Tibial artery (tissue), 4 donors: Measurements from ENCODE around the gene C1orf35.

Source experiments
- DNase-seq, 2 donors: peaks; one replicate each; pipeline ENCODE4 v3.0.0-alpha.2; 2019
- H3K27ac ChIP-seq, 2 donors: fragments of 200-600 bp; sonication (generic) in 1 of 2; 1 replicate in 1 of 2; 2 replicates in 1 of 2; pipeline ENCODE4 v1.5.1; 2018 to 2019; ENCODE audit warnings: mild to moderate bottlenecking in 1 of 2
- H3K27me3 ChIP-seq, 2 donors: fragments of 200-600 bp; sonication (generic) in 1 of 2; one replicate each; pipeline versions ENCODE4 v1.5.1 to v1.6.0; 2016 to 2019
- H3K36me3 ChIP-seq, 3 donors: fragments of 200-600 bp; sonication (generic) in 2 of 3; one replicate each; pipeline ENCODE4 v1.5.1; 2016 to 2019; ENCODE audit warnings: mild to moderate bottlenecking in 2 of 3
- H3K4me1 ChIP-seq, 4 donors: fragments of 200-600 bp; sonication (generic) in 2 of 4; 1 replicate in 3 of 4; 2 replicates in 1 of 4; pipeline ENCODE4 v1.5.1; 2016 to 2019
- H3K4me3 ChIP-seq, 2 donors: fragments of 200-600 bp; sonication (generic) in 1 of 2; 1 replicate in 1 of 2; 2 replicates in 1 of 2; pipeline ENCODE4 v1.5.1; 2018 to 2019; ENCODE audit warnings: mild to moderate bottlenecking in 2 of 2
- H3K9me3 ChIP-seq, 3 donors: fragments of 200-600 bp; sonication (generic) in 1 of 3; one replicate each; pipeline ENCODE4 v1.5.1; 2016 to 2019
- intact Hi-C: fragments of 100-400 bp; cut with DNase I; formaldehyde crosslinking; loops from one replicate; pipeline ENCODE4 v1.15.0; 2023; ENCODE audit warnings: low total_unique reads
- TF ChIP-seq, protein P1 (sequence below), 2 experiments: fragments of 200-600 bp in 1 of 2; fragments of 450-650 bp in 1 of 2; IDR thresholded peaks; one replicate each; pipeline ENCODE4 v1.5.1; 2017 to 2019; ENCODE audit warnings: antibody characterized with exemption in 2 of 2, mild to moderate bottlenecking in 1 of 2, moderate library complexity in 1 of 2

The C1orf35 gene

DNA sequence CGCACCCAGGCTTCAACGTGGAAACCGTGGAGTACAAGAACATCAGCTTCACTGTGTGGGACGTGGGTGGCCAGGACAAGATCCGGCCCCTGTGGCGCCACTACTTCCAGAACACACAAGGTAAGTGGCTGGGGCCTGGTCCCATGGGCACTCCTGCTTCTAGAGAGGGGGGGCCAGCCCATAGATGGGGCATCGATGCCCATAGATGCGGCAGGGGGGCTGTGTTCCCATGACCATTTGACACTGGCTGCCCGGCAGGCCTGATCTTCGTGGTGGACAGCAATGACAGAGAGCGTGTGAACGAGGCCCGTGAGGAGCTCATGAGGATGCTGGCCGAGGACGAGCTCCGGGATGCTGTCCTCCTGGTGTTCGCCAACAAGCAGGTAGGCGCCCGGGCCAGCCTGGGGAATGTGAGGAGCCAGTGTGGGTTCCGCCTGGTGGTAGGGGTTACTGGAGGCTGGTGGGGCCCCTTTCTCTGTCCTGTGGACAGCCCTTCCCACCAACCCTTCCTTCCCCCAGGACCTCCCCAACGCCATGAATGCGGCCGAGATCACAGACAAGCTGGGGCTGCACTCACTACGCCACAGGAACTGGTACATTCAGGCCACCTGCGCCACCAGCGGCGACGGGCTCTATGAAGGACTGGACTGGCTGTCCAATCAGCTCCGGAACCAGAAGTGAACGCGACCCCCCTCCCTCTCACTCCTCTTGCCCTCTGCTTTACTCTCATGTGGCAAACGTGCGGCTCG is 5.6 kb downstream of the C1orf35 start:
- H3K4me1 ChIP-seq, result peaks cover 0 to 36% (median 23%) of the 10 kb centered on the region in 4 donors
- peaks cover 31 to 58% (median 52%) of the 10 kb centered on the region in 3 donors for H3K36me3 ChIP-seq
- intact Hi-C loops, result no loop called here
- peak in 1 of 2 donors; percentile 63 for DNase-seq
- no peaks in the 10 kb centered on the region for H3K27me3 ChIP-seq
- TF ChIP-seq, protein P1, sequence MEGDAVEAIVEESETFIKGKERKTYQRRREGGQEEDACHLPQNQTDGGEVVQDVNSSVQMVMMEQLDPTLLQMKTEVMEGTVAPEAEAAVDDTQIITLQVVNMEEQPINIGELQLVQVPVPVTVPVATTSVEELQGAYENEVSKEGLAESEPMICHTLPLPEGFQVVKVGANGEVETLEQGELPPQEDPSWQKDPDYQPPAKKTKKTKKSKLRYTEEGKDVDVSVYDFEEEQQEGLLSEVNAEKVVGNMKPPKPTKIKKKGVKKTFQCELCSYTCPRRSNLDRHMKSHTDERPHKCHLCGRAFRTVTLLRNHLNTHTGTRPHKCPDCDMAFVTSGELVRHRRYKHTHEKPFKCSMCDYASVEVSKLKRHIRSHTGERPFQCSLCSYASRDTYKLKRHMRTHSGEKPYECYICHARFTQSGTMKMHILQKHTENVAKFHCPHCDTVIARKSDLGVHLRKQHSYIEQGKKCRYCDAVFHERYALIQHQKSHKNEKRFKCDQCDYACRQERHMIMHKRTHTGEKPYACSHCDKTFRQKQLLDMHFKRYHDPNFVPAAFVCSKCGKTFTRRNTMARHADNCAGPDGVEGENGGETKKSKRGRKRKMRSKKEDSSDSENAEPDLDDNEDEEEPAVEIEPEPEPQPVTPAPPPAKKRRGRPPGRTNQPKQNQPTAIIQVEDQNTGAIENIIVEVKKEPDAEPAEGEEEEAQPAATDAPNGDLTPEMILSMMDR (IDR thresholded peaks at IDR 0.05), result no peak
- H3K9me3 ChIP-seq, result peaks cover 0 to 11% (median 6%) of the 10 kb centered on the region in 3 donors
- H3K27ac ChIP-seq, result no peak overlapping the region
- no peak overlapping the region for H3K4me3 ChIP-seq

DNA sequence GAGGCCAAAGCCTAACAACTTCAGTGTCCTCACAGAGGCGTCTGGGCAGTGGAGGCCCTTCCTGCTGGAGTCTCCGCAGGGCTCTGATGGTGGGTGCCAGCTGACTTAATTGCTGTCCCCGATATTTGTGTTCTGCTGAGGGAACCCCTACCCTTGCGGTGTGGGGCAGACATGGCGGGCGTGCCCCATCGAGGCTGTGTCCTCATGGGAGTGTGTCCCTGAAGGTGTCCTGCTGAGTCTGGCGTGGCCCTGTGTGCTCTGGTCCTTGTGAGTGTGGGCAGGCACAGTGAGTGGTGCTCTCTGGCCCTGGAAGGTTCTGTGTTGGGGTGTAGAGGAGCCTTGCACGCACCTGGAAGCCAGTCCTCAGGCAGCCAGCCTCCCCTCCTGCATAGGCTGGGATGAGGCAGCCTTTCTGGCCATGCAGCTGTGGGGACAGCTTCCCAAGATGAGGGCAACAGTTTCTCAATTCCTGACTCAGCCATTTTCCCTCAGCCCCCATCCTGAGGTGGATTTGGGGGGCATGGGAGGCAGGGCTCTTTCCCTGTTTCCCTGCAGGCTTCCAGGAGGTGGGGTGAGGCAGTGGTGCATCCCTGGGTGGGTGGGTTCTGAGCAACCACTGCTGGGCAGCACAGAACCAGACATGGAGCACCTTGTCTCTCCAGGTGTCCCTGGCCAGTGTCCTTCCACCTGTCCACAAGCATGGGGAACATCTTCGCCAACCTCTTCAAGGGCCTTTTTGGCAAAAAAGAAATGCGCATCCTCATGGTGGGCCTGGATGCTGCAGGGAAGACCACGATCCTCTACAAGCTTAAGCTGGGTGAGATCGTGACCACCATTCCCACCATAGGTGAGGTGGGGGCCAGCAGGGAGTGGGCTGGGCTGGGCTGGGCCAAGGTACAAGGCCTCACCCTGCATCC is 6.5 kb downstream of the C1orf35 start:
- Histone ChIP-seq H3K4me1 (peaks cover 0 to 36% (median 20%) of the 10 kb centered on the region in 4 donors), H3K36me3 (peaks cover 31 to 58% (median 52%) of the 10 kb centered on the region in 3 donors), H3K27ac (no peak overlapping the region), H3K9me3 (peaks cover 0 to 11% (median 6%) of the 10 kb centered on the region in 3 donors), H3K4me3 (no peak overlapping the region), H3K27me3 (no peaks in the 10 kb centered on the region)
- TF ChIP-seq, protein P1 (IDR thresholded peaks at IDR 0.05), result no peak
- peak; percentile 12 to 57 for DNase-seq
- intact Hi-C loops, result no loop called here

DNA sequence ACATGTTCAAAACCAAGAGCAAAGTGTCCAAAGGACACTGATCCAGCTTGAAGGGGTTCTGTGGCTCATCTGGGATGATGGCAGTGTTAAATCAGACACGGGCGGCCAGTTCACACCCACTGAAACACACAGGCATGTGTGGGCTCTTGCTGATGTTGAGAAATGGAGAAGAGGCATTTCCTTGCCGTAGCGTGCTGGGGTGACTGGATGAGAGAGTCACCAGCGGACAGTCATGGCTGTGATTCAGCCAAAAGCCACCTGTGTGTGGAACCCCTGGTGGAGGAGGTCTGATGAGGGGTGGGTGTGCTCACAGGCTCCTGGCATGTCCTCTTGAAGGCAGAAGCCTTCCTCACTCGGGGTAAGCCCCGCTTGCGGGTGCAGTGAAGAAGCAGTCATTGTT is 7.2 kb downstream of the C1orf35 start:
- DNase-seq, result peak in 1 of 2 donors; percentile 56
- Histone ChIP-seq H3K36me3 (peaks cover 31 to 55% (median 52%) of the 10 kb centered on the region in 3 donors), H3K27me3 (no peaks in the 10 kb centered on the region), H3K27ac (no peak overlapping the region), H3K4me3 (no peak overlapping the region), H3K4me1 (peaks cover 0 to 38% (median 22%) of the 10 kb centered on the region in 4 donors), H3K9me3 (peaks cover 0 to 11% (median 6%) of the 10 kb centered on the region in 3 donors)
- TF ChIP-seq, protein P1 (IDR thresholded peaks at IDR 0.05), result no peak
- intact Hi-C loops, result no loop called here

DNA sequence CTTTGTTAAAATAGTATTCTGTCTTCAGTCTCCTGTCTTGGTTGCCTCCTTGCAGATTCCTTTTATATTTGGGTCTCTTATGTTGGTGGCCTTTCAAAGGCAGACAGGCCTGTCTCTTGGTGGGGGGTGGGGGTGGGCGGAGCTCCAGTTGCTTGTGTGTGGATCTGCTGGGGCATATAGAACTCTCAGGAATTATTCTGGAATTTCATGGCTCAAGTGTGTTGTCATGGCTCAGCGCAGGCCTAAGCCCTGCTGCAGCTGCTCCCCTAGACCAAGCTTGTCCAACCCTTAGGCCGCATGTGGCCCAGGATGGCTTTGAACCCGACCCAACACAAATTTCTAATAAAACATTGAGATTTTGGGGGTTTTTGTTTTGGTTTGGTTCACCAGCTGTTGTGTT is 8.0 kb downstream of the C1orf35 start:
- Histone ChIP-seq H3K9me3 (peaks cover 0 to 11% (median 6%) of the 10 kb centered on the region in 3 donors), H3K4me1 (peaks cover 3 to 46% (median 29%) of the 10 kb centered on the region in 4 donors), H3K36me3 (peaks cover 31 to 50% (median 48%) of the 10 kb centered on the region in 3 donors), H3K27ac (no peak overlapping the region), H3K4me3 (no peak overlapping the region), H3K27me3 (no peaks in the 10 kb centered on the region)
- DNase-seq, result no peak
- TF ChIP-seq, protein P1 (IDR thresholded peaks at IDR 0.05), result no peak
- intact Hi-C loops, result no loop called here

DNA sequence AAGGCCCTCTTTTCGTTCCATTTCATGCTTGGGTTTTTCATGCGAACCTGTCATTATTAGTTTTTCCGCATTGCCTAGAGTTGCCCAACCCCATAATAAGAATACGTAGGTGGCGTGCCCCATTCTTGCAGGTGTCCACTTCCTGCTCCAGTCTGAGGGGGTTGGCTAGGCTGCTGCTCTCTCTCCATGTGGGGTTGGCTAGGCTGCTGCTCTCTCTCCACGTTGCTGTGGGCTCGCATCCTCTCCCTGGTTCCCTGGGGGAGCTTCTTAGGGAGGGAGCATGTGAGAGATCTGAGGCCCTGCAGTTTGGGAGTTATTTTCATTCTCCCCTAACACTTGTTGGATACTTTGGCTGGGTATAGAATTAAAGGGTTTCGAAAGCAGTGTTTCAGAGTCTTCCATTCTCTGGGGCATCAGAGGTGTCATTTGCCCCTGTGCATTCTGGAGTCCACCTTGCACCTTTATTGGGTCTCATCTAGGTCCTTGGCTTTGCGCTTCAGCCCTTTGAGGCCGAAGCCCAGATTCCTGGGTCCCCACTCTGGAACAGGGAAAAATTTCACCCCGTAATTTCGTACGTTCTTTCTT is 8.6 kb downstream of the C1orf35 start:
- intact Hi-C loops, result no loop called here
- Histone ChIP-seq H3K27ac (no peak overlapping the region), H3K4me1 (peaks cover 8 to 52% (median 36%) of the 10 kb centered on the region in 4 donors), H3K4me3 (no peak overlapping the region), H3K9me3 (peaks cover 0 to 11% (median 6%) of the 10 kb centered on the region in 3 donors), H3K36me3 (peaks cover 30 to 44% (median 41%) of the 10 kb centered on the region in 3 donors), H3K27me3 (no peaks in the 10 kb centered on the region)
- no peak for DNase-seq
- TF ChIP-seq, protein P1 (IDR thresholded peaks at IDR 0.05), result no peak
